SK-N-SH (cell line): ENCODE results near the gene EPB41L4A. TPM values are rescaled to one million over a fixed set of nuclear protein-coding genes. Genes with fewer than 3 reads are reported as not detected.

ENCODE experiments used
- CTCF ChIA-PET: fragments of 300-600, 350-600 bp; formaldehyde crosslinking; extraction: SDS; loops from one replicate; lab custom pipeline; 2021; lab: Yijun Ruan, JAX
- POLR2A ChIA-PET: fragments of 350-600 bp; sonication (Branson Sonifier 250); formaldehyde crosslinking; extraction: SDS; loops from one replicate; lab custom pipeline; 2020; ENCODE audit warnings: antibody characterized with exemption, inconsistent platforms; lab: Yijun Ruan, JAX
- DNase-seq: peaks from one replicate; pipeline ENCODE4 v3.0.0; 2012
- H2AFZ ChIP-seq: fragments of 200-600 bp; sonication (generic); 2 replicates; pipeline ENCODE4 v1.8.1; 2016; ENCODE audit warnings: antibody characterized with exemption, mild to moderate bottlenecking, low read depth
- H3F3A ChIP-seq: fragments of 200-600 bp; sonication (generic); replicated peaks from 2 replicates; pipeline ENCODE3; 2016; ENCODE audit warnings: antibody characterized with exemption, mild to moderate bottlenecking; ENCODE audit not compliant: insufficient read depth
- H3K27ac ChIP-seq, 2 experiments: fragments of 200-500 bp in 1 of 2; fragments of 200-600 bp in 1 of 2; sonication (Bioruptor generic) in 1 of 2; sonication (generic), shearing (Covaris generic) in 1 of 2; 2 replicates each; pipeline versions ENCODE4 v1.5.1 to v1.6.1; 2014 to 2016; ENCODE audit warnings: low read depth in 2 of 2, inconsistent platforms in 1 of 2, low read length in 1 of 2, mild to moderate bottlenecking in 1 of 2, mixed read lengths in 1 of 2
- H3K27me3 ChIP-seq: fragments of 200-600 bp; sonication (generic), shearing (Covaris generic); 2 replicates; pipeline ENCODE4 v1.6.1; 2016; ENCODE audit warnings: mixed run types; ENCODE audit not compliant: insufficient read depth
- H3K36me3 ChIP-seq, 2 experiments: fragments of 200-500 bp in 1 of 2; fragments of 200-600 bp in 1 of 2; sonication (Bioruptor generic) in 1 of 2; sonication (generic) in 1 of 2; replicated peaks in 1 of 2; 2 replicates each; pipeline versions ENCODE3 to v1.5.1; 2014 to 2016; ENCODE audit warnings: low read length in 1 of 2, mild to moderate bottlenecking in 1 of 2; ENCODE audit not compliant: insufficient read depth in 2 of 2, control insufficient read depth in 1 of 2
- H3K4me1 ChIP-seq, 2 experiments: fragments of 200-500 bp in 1 of 2; fragments of 200-600 bp in 1 of 2; sonication (Bioruptor generic) in 1 of 2; sonication (generic), shearing (Covaris generic) in 1 of 2; 2 replicates each; pipeline versions ENCODE4 v1.5.1 to v1.6.1; 2014 to 2016; ENCODE audit warnings: low read depth in 1 of 2, low read length in 1 of 2, mixed run types in 1 of 2; ENCODE audit not compliant: insufficient read depth in 2 of 2, control insufficient read depth in 1 of 2
- H3K4me2 ChIP-seq: fragments of 200-600 bp; sonication (generic), shearing (Covaris generic); 2 replicates; pipeline ENCODE4 v1.6.1; 2017; ENCODE audit warnings: mixed run types
- H3K4me3 ChIP-seq, 2 experiments: fragments of 200-500 bp in 1 of 2; fragments of 200-600 bp in 1 of 2; sonication (Bioruptor generic) in 1 of 2; sonication (generic), shearing (Covaris generic) in 1 of 2; 2 replicates each; pipeline versions ENCODE4 v1.5.1 to v1.8.1; 2014 to 2016; ENCODE audit warnings: low read depth in 2 of 2, inconsistent platforms in 1 of 2, low read length in 1 of 2, mild to moderate bottlenecking in 1 of 2, mixed read lengths in 1 of 2, moderate library complexity in 1 of 2
- H3K79me2 ChIP-seq: fragments of 200-600 bp; sonication (generic); 2 replicates; pipeline ENCODE4 v1.8.1; 2017; ENCODE audit warnings: mild to moderate bottlenecking; ENCODE audit not compliant: insufficient read depth
- H3K9ac ChIP-seq: fragments of 200-600 bp; sonication (generic); 2 replicates; pipeline ENCODE4 v1.6.1; 2017; ENCODE audit warnings: mixed run types
- H3K9me2 ChIP-seq: fragments of 200-600 bp; sonication (generic); 2 replicates; pipeline ENCODE4 v1.6.1; 2017; ENCODE audit warnings: mixed run types
- H3K9me3 ChIP-seq: fragments of 200-600 bp; sonication (generic); 2 replicates; pipeline ENCODE4 v1.6.1; 2017; ENCODE audit warnings: mixed run types, mild to moderate bottlenecking, moderate library complexity
- H4K20me1 ChIP-seq: fragments of 200-600 bp; sonication (generic); 2 replicates; pipeline ENCODE4 v1.6.1; 2017; ENCODE audit warnings: mild to moderate bottlenecking, mixed run types; ENCODE audit not compliant: insufficient read depth
- CHD2 ChIP-seq: fragments of 150-350 bp; IDR thresholded peaks from 2 replicates; pipeline ENCODE4 v1.6.1; 2018; ENCODE audit warnings: low read length; ENCODE audit not compliant: partially characterized antibody
- EZH2phosphoT487 ChIP-seq: fragments of 200-600 bp; sonication (generic); IDR thresholded peaks from 2 replicates; pipeline ENCODE4 v1.6.1; 2017; ENCODE audit warnings: low read depth, mixed run types, mild to moderate bottlenecking, antibody characterized with exemption, moderate library complexity, borderline replicate concordance
- FOSL2 ChIP-seq: IDR thresholded peaks from 2 replicates; pipeline ENCODE4 v1.4.0; 2012; ENCODE audit warnings: low read depth, mild to moderate bottlenecking, moderate library complexity, borderline replicate concordance
- GATA2 ChIP-seq: sonication (generic); formaldehyde crosslinking; IDR thresholded peaks from 2 replicates; pipeline ENCODE4 v1.5.0; 2020; ENCODE audit warnings: mild to moderate bottlenecking, missing genetic modification reagents
- NFIC ChIP-seq: IDR thresholded peaks from 2 replicates; pipeline ENCODE4 v1.4.0; 2012; ENCODE audit warnings: borderline replicate concordance
- RAD21 ChIP-seq: IDR thresholded peaks from 2 replicates; pipeline ENCODE4 v1.6.1; 2012; ENCODE audit warnings: mild to moderate bottlenecking, low read length
- RCOR1 ChIP-seq: fragments of 150-350 bp; IDR thresholded peaks from 2 replicates; pipeline ENCODE4 v1.6.1; 2017; ENCODE audit warnings: antibody characterized with exemption, low read length
- RFX5 ChIP-seq: IDR thresholded peaks from 2 replicates; pipeline ENCODE4 v1.6.1; 2012; ENCODE audit warnings: mild to moderate bottlenecking, improper control_type of control experiment, low read length
- SIN3A ChIP-seq: IDR thresholded peaks from 2 replicates; pipeline ENCODE4 v1.6.1; 2012; ENCODE audit warnings: low read depth, mild to moderate bottlenecking, low read length, moderate library complexity, borderline replicate concordance
- TAF1 ChIP-seq: IDR thresholded peaks from 2 replicates; pipeline ENCODE4 v1.6.1; 2012; ENCODE audit warnings: low read depth, mild to moderate bottlenecking, low read length, moderate library complexity, borderline replicate concordance
- TEAD4 ChIP-seq: IDR thresholded peaks from 2 replicates; pipeline ENCODE4 v1.4.0; 2012; ENCODE audit warnings: mild to moderate bottlenecking, borderline replicate concordance; ENCODE audit not compliant: insufficient read depth
- YY1 ChIP-seq: IDR thresholded peaks from 2 replicates; pipeline ENCODE4 v1.4.0; 2012; ENCODE audit warnings: low read depth, mild to moderate bottlenecking
- WGBS: methylation state at CpG from one replicate; pipeline ENCODE4 v1.1.6; 2017; ENCODE audit warnings: low lambda C conversion rate; 5-methylcytosine and 5-hydroxymethylcytosine counted together
- polyA plus RNA-seq, 3 experiments: library from polyadenylated mRNA; depleted of rRNA; stranded (reverse); fragments of >200 nt; gene quantifications; 2 replicates each; pipeline ENCODE4 v1.2.3, GENCODE V29; 2012
- TF ChIP-seq, protein P1 (sequence below): IDR thresholded peaks from 2 replicates; pipeline ENCODE4 v1.4.0; 2012; ENCODE audit warnings: low read depth, borderline replicate concordance
- TF ChIP-seq, protein P2 (sequence below): fragments of 150-350 bp; IDR thresholded peaks from 2 replicates; pipeline ENCODE4 v1.6.1; 2016; ENCODE audit warnings: mild to moderate bottlenecking, low read depth, low read length
- TF ChIP-seq, protein P3 (sequence below): fragments of 150-350 bp; IDR thresholded peaks from 2 replicates; pipeline ENCODE4 v1.6.1; 2017; ENCODE audit warnings: antibody characterized with exemption, low read length, low read depth, borderline replicate concordance

EPB41L4A gene
- polyA plus RNA-seq, 1 of the 3 experiments (the other 2 are of a cell fraction): 0.07 TPM

DNA sequence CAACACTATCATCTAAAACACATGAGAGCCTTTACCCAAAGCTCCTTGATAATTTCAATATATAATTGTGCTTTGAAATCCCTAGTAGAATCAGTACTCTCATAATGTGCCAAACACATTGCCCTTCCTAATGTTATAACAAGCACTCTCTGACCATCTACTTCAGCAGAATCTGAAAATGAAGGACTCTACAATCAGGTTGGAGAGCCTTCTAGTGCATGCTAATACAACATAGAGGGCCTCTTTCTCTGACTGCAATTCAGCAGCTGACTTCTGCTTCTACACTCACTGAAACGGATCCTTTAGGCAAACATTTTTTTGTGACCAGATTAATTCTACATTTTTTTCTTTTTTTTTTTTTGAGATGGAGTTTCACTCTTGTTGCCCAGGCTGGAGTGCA lies 155.6 kb downstream of the EPB41L4A start:
- no peaks in the 10 kb centered on the region for H3F3A ChIP-seq
- no peaks in the 10 kb centered on the region for H3K9me3 ChIP-seq
- TF ChIP-seq TEAD4: no peak
- TF ChIP-seq FOSL2: no peak
- TF ChIP-seq EZH2phosphoT487: no peak
- TF ChIP-seq, protein P1, sequence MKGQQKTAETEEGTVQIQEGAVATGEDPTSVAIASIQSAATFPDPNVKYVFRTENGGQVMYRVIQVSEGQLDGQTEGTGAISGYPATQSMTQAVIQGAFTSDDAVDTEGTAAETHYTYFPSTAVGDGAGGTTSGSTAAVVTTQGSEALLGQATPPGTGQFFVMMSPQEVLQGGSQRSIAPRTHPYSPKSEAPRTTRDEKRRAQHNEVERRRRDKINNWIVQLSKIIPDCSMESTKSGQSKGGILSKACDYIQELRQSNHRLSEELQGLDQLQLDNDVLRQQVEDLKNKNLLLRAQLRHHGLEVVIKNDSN: no peak
- TF ChIP-seq, protein P2, sequence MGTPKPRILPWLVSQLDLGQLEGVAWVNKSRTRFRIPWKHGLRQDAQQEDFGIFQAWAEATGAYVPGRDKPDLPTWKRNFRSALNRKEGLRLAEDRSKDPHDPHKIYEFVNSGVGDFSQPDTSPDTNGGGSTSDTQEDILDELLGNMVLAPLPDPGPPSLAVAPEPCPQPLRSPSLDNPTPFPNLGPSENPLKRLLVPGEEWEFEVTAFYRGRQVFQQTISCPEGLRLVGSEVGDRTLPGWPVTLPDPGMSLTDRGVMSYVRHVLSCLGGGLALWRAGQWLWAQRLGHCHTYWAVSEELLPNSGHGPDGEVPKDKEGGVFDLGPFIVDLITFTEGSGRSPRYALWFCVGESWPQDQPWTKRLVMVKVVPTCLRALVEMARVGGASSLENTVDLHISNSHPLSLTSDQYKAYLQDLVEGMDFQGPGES: no peak
- no peak for TF ChIP-seq RCOR1
- TF ChIP-seq, protein P3, sequence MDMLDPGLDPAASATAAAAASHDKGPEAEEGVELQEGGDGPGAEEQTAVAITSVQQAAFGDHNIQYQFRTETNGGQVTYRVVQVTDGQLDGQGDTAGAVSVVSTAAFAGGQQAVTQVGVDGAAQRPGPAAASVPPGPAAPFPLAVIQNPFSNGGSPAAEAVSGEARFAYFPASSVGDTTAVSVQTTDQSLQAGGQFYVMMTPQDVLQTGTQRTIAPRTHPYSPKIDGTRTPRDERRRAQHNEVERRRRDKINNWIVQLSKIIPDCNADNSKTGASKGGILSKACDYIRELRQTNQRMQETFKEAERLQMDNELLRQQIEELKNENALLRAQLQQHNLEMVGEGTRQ: no peak
- no peak for TF ChIP-seq TAF1
- no peak for TF ChIP-seq GATA2 (CRISPR knock-in tag)
- TF ChIP-seq CHD2: no peak
- TF ChIP-seq RAD21: no peak
- no peak for TF ChIP-seq NFIC
- TF ChIP-seq YY1: no peak
- no peak for TF ChIP-seq SIN3A
- TF ChIP-seq RFX5: no peak
- H3K4me1 ChIP-seq: peaks cover 0 to 4% of the 10 kb centered on the region in 2 experiments; a peak in 2 of 4 replicates
- H3K9ac ChIP-seq: no peak overlapping the region
- no peak overlapping the region for H3K4me3 ChIP-seq
- no peak overlapping the region for H2AFZ ChIP-seq
- H3K9me2 ChIP-seq: no peaks in the 10 kb centered on the region
- H3K36me3 ChIP-seq: no peaks in the 10 kb centered on the region
- ChIA-PET POLR2A (no interaction called here), CTCF (no interaction called here)
- no peak for DNase-seq
- WGBS: 53% methylated on average over 1 of the region's 1 CpG
- H3K27me3 ChIP-seq: no peaks in the 10 kb centered on the region; the same call in 1 of the 2 replicates
- no peak overlapping the region for H3K4me2 ChIP-seq
- H3K27ac ChIP-seq: no peak overlapping the region
- no peaks in the 10 kb centered on the region for H3K79me2 ChIP-seq
- no peaks in the 10 kb centered on the region for H4K20me1 ChIP-seq

DNA sequence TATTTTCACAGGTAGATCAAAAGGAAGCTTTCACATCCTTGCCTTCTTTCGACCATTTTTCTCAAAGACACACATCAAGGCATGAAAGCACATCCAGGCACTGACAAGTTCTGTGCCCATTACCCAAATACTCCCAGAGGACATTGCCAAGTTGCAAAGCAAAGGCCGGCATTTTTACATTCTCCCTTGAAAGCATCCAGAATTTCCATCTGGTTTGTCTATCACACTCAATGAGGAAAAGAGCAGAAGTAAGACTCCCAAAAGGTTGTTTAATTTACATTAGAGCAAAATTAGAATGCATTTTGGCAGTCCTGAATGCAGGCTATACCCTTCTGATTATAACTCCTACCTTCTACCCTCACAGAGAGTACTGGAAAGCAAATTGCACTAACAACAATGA lies 160.5 kb downstream of the EPB41L4A start:
- H2AFZ ChIP-seq: no peak overlapping the region
- ChIA-PET POLR2A (no interaction called here), CTCF (interaction anchor here (1.1 kb wide), 1 partner anchor 11 kb away, joined by 3 read pairs; no protein-coding TSS in a partner anchor)
- H3K4me1 ChIP-seq: no peaks in the 10 kb centered on the region; a peak in 2 of 4 replicates
- no peak overlapping the region for H3K4me3 ChIP-seq
- no peak overlapping the region for H3K9ac ChIP-seq
- H3F3A ChIP-seq: no peaks in the 10 kb centered on the region
- no peak overlapping the region for H3K4me2 ChIP-seq
- H3K27ac ChIP-seq: no peak overlapping the region
- no peaks in the 10 kb centered on the region for H3K9me3 ChIP-seq
- no peaks in the 10 kb centered on the region for H4K20me1 ChIP-seq
- H3K79me2 ChIP-seq: no peaks in the 10 kb centered on the region
- no peak for TF ChIP-seq YY1
- TF ChIP-seq, all 33 proteins: peak for 0
- no peak for DNase-seq
- no peaks in the 10 kb centered on the region for H3K9me2 ChIP-seq
- WGBS: 59% methylated on average over 2 of the region's 2 CpGs
- no peaks in the 10 kb centered on the region; the same call in 1 of the 2 replicates for H3K27me3 ChIP-seq
- no peaks in the 10 kb centered on the region for H3K36me3 ChIP-seq
